GM12878 (cell line): ENCODE measurements around the gene ITSN1. TPM values are rescaled to one million over a fixed set of nuclear protein-coding genes. Genes with fewer than 3 reads are reported as not detected.

Source experiments
- ATAC-seq: fragments of 200-7000 bp; cut with Tn5 transposase; 3 replicates; pipeline ENCODE4 v1.9.1; 2020; ENCODE audit warnings: mild to moderate bottlenecking, moderate library complexity
- BruUV-seq: library from RNA; stranded (reverse); fragments of 400-500 nt; replicated peaks from 2 replicates; lab custom pipeline; 2021; lab: Mats Ljungman, UMichigan
- CTCF ChIA-PET: fragments of 300-600 bp; sonication (Branson Sonifier 250); formaldehyde crosslinking; extraction: SDS; loops from one replicate; lab custom pipeline; 2021; ENCODE audit warnings: inconsistent platforms; lab: Yijun Ruan, JAX
- POLR2A ChIA-PET: fragments of 350-600 bp; formaldehyde crosslinking; extraction: SDS; loops from one replicate; lab custom pipeline; 2021; ENCODE audit warnings: inconsistent platforms; lab: Charles Lee
- RAD21 ChIA-PET: fragments of 300-600 bp; sonication (Branson Sonifier 250); formaldehyde crosslinking; loops from one replicate; lab custom pipeline; 2023; ENCODE audit warnings: antibody characterized with exemption; ENCODE audit not compliant: unreplicated experiment; lab: Charles Lee
- SMC1A ChIA-PET: fragments of 300-600 bp; sonication (Branson Sonifier 250); formaldehyde crosslinking; loops from one replicate; lab custom pipeline; 2023; ENCODE audit not compliant: unreplicated experiment, uncharacterized antibody; lab: Charles Lee
- DNase-seq: peaks from one replicate; pipeline ENCODE4 v3.0.0-alpha.2; 2011; ENCODE audit warnings: low read depth, low spot score
- FAIRE-seq: peaks from 3 replicates; lab custom pipeline; 2011; peaks lifted over from hg19 to GRCh38; lab: Jason Lieb, UNC
- H2AFZ ChIP-seq: 2 replicates; pipeline ENCODE4 v1.6.0; 2011; ENCODE audit warnings: low read depth, low read length, control low read depth; ENCODE audit not compliant: control insufficient read depth
- H3K27ac ChIP-seq: 2 replicates; pipeline ENCODE4 v1.5.1; 2011; ENCODE audit warnings: control low read depth; ENCODE audit not compliant: control insufficient read depth, insufficient read depth
- H3K27me3 ChIP-seq, 2 experiments: replicated peaks in 1 of 2; 2 replicates each; pipeline versions ENCODE4 v1.6.0 to v1.6.1; 2011; ENCODE audit warnings: low read length in 1 of 2; ENCODE audit not compliant: control insufficient read depth in 2 of 2, insufficient read depth in 2 of 2
- H3K36me3 ChIP-seq, 2 experiments: 2 replicates each; pipeline ENCODE4 v1.5.1; 2011; ENCODE audit warnings: low read length in 1 of 2; ENCODE audit not compliant: control insufficient read depth in 2 of 2, insufficient read depth in 2 of 2
- H3K4me1 ChIP-seq: 2 replicates; pipeline ENCODE4 v1.6.1; 2011; ENCODE audit warnings: mild to moderate bottlenecking, low read length, moderate library complexity, mixed read lengths; ENCODE audit not compliant: control insufficient read depth, insufficient read depth
- H3K4me2 ChIP-seq: 2 replicates; pipeline ENCODE4 v1.6.0; 2011; ENCODE audit warnings: control low read depth; ENCODE audit not compliant: control insufficient read depth, insufficient read depth
- H3K4me3 ChIP-seq: fragments of 200-600 bp; sonication (generic); 2 replicates; pipeline ENCODE4 v1.5.1; 2016
- H3K79me2 ChIP-seq: 2 replicates; pipeline ENCODE4 v1.6.0; 2011; ENCODE audit warnings: low read length; ENCODE audit not compliant: control insufficient read depth, insufficient read depth
- H3K9ac ChIP-seq: 2 replicates; pipeline ENCODE4 v1.8.0; 2011; ENCODE audit warnings: low read length, control low read depth, mixed read lengths; ENCODE audit not compliant: control insufficient read depth, insufficient read depth
- H3K9me3 ChIP-seq: replicated peaks from 3 replicates; pipeline ENCODE4 v1.5.1; 2011; ENCODE audit warnings: mild to moderate bottlenecking, low read length; ENCODE audit not compliant: control insufficient read depth, insufficient read depth
- H4K20me1 ChIP-seq: 2 replicates; pipeline ENCODE4 v1.6.0; 2011; ENCODE audit not compliant: control insufficient read depth, insufficient read depth
- ASH2L ChIP-seq: fragments of 300-600, 200-600 bp; sonication (generic); IDR thresholded peaks from 2 replicates; pipeline ENCODE4 v1.6.1; 2017; ENCODE audit warnings: low read depth, mild to moderate bottlenecking, borderline replicate concordance
- ATF2 ChIP-seq: IDR thresholded peaks from 2 replicates; pipeline ENCODE4 v1.6.1; 2012; ENCODE audit warnings: low read length, inconsistent platforms
- BMI1 ChIP-seq: fragments of 450-650 bp; IDR thresholded peaks from 2 replicates; pipeline ENCODE4 v1.6.1; 2016; ENCODE audit warnings: mild to moderate bottlenecking, moderate library complexity, borderline replicate concordance
- IKZF1 ChIP-seq: fragments of 450-650 bp; conservative IDR thresholded peaks from 2 replicates; pipeline ENCODE4 v1.6.1; 2017; ENCODE audit warnings: antibody characterized with exemption, mild to moderate bottlenecking
- IRF5 ChIP-seq: fragments of 450-650 bp; IDR thresholded peaks from 2 replicates; pipeline ENCODE4 v1.6.1; 2017; ENCODE audit warnings: borderline replicate concordance
- LARP7 ChIP-seq: fragments of 450-650 bp; IDR thresholded peaks from 2 replicates; pipeline ENCODE4 v1.6.1; 2017; ENCODE audit warnings: mild to moderate bottlenecking
- MEF2A ChIP-seq: IDR thresholded peaks from 2 replicates; pipeline ENCODE4 v1.6.1; 2011; ENCODE audit warnings: low read depth, mild to moderate bottlenecking, low read length, moderate library complexity; ENCODE audit not compliant: insufficient read depth
- MEF2B ChIP-seq: fragments of 450-650 bp; IDR thresholded peaks from 2 replicates; pipeline ENCODE4 v1.6.1; 2018; ENCODE audit warnings: mild to moderate bottlenecking, moderate library complexity; ENCODE audit not compliant: partially characterized antibody, poor library complexity, severe bottlenecking
- NFYB ChIP-seq: IDR thresholded peaks from 2 replicates; pipeline ENCODE4 v1.6.1; 2011; ENCODE audit warnings: low read depth, mild to moderate bottlenecking, low read length, improper control_type of control experiment, moderate library complexity; ENCODE audit not compliant: insufficient read depth
- PAX8 ChIP-seq: fragments of 450-650 bp; IDR thresholded peaks from 2 replicates; pipeline ENCODE4 v1.6.1; 2017; ENCODE audit warnings: mild to moderate bottlenecking, moderate library complexity
- SMARCA5 ChIP-seq: fragments of 450-650 bp; IDR thresholded peaks from 2 replicates; pipeline ENCODE4 v1.6.1; 2017; ENCODE audit warnings: mild to moderate bottlenecking
- SPI1 ChIP-seq: IDR thresholded peaks from 2 replicates; pipeline ENCODE4 v1.6.1; 2011; ENCODE audit warnings: low read depth, mild to moderate bottlenecking, low read length, moderate library complexity, borderline replicate concordance; ENCODE audit not compliant: insufficient read depth
- WRNIP1 ChIP-seq: IDR thresholded peaks from 2 replicates; pipeline ENCODE4 v1.6.1; 2011; ENCODE audit warnings: low read depth, low read length, improper control_type of control experiment, borderline replicate concordance
- ZNF622 ChIP-seq: fragments of 450-650 bp; IDR thresholded peaks from 2 replicates; pipeline ENCODE4 v1.6.1; 2017; ENCODE audit warnings: mild to moderate bottlenecking, inconsistent platforms
- WGBS: methylation state at CpG from one replicate; pipeline ENCODE4 v1.1.6; 2016; ENCODE audit warnings: low lambda C conversion rate; ENCODE audit not compliant: insufficient replicate concordance, insufficient coverage; ENCODE audit errors: missing lambda C conversion rate; 5-methylcytosine and 5-hydroxymethylcytosine counted together
- in situ Hi-C: fragments of 300-500 bp; cut with MboI; formaldehyde crosslinking; loops from 9 replicates; pipeline ENCODE4 v1.14.3; 2018; ENCODE audit warnings: mixed read lengths
- intact Hi-C: fragments of 100-400 bp; cut with micrococcal nuclease; formaldehyde crosslinking; loops from one replicate; pipeline ENCODE4 v1.14.2; 2022; ENCODE audit not compliant: unreplicated experiment
- polyA plus RNA-seq, 11 experiments: library from polyadenylated mRNA; depleted of rRNA in 4 of 11; unstranded in 6 of 11; stranded (reverse) in 5 of 11; fragments of >200 nt; fragmentation: Nextera tagmentation in 4 of 11; fragmentation: Illumina TruSeq in 1 of 11; extraction: Ambion mirVana in 4 of 11; extraction: Trizol in 1 of 11; gene quantifications; 1 replicate in 1 of 11; 2 replicates in 10 of 11; pipeline versions ENCODE4 v1.2.1 to v1.2.3, GENCODE V29; 2011 to 2016; ENCODE audit warnings: inconsistent platforms in 2 of 11, missing spikeins in 2 of 11, low read depth in 1 of 11
- total RNA-seq, 4 experiments: library from RNA; depleted of rRNA in 3 of 4; stranded (reverse); fragments of >200 nt in 3 of 4; fragmentation: Illumina TruSeq in 1 of 4; extraction: Trizol in 1 of 4; gene quantifications; 2 replicates each; pipeline versions ENCODE4 v1.2.1 to v1.2.3, GENCODE V29; 2013 to 2021
- TF ChIP-seq, protein P1 (sequence below): fragments of 450-650 bp; IDR thresholded peaks from 2 replicates; pipeline ENCODE4 v1.6.1; 2016; ENCODE audit warnings: mild to moderate bottlenecking
- TF ChIP-seq, protein P2 (sequence below): fragments of 450-650 bp; IDR thresholded peaks from 2 replicates; pipeline ENCODE4 v1.6.1; 2017; ENCODE audit warnings: low read depth, mild to moderate bottlenecking, moderate library complexity
- TF ChIP-seq, protein P3 (sequence below): IDR thresholded peaks from 2 replicates; pipeline ENCODE4 v1.6.1; 2011; ENCODE audit warnings: mild to moderate bottlenecking, low read depth, low read length, moderate library complexity; ENCODE audit not compliant: insufficient replicate concordance

Gene ITSN1
- total and polyA plus RNA-seq, 10 of the 15 experiments (the other 5 are each of a cell fraction or from before 2014, with no cell fraction given) = 0.89 to 10.6 (median 4.8) TPM

GRCh38 chr21:33767960-33768359 is 125.7 kb downstream of the ITSN1 start (continued):
- TF ChIP-seq IRF5 (no peak), LARP7 (no peak)

DNA sequence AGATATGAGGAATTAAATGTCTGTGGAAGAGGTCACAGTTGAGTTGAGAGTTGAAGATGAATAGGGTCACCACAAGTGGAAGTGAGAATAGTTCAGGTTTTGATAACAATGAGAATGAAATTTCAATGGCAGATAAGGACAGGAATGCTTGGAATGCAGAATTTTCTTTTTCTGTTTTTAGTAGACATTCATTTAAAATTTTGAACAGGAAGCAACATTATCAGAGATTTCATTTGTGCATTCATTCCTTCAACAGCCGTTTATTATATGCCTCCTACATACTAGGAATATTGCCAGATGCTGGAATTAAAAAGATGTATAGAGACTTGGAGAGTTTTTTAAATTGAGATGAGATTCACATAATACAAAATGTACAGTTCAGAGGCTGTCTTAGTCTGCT is 126.8 kb downstream of the ITSN1 start:
- H3K27me3 ChIP-seq = no peaks in the 10 kb centered on the region
- ChIA-PET SMC1A (no interaction called here), POLR2A (no interaction called here), RAD21 (no interaction called here), CTCF (no interaction called here)
- H3K79me2 ChIP-seq = no peaks in the 10 kb centered on the region
- no peak for FAIRE-seq
- no peaks in the 10 kb centered on the region for H3K4me1 ChIP-seq
- no peak for ATAC-seq
- no peak for DNase-seq
- no peak overlapping the region for H3K4me3 ChIP-seq
- intact Hi-C loops (no loop called here), in situ Hi-C loops (no loop called here)
- no peak overlapping the region for H3K4me2 ChIP-seq
- 0% methylated on average over 1 of the region's 1 CpG for WGBS
- H4K20me1 ChIP-seq = no peaks in the 10 kb centered on the region
- H3K9me3 ChIP-seq = no peaks in the 10 kb centered on the region
- BruUV-seq = no TSS peak
- H3K36me3 ChIP-seq = no peaks in the 10 kb centered on the region; a peak in 1 of 4 replicates
- H2AFZ ChIP-seq = no peak overlapping the region
- no peak overlapping the region for H3K27ac ChIP-seq
- H3K9ac ChIP-seq = no peak overlapping the region
- no peak for TF ChIP-seq SPI1
- no peak for TF ChIP-seq SMARCA5
- TF ChIP-seq MEF2A = no peak
- TF ChIP-seq PAX8 = no peak
- no peak for TF ChIP-seq WRNIP1
- TF ChIP-seq BMI1 = no peak
- no peak for TF ChIP-seq MEF2B
- TF ChIP-seq, protein P1, sequence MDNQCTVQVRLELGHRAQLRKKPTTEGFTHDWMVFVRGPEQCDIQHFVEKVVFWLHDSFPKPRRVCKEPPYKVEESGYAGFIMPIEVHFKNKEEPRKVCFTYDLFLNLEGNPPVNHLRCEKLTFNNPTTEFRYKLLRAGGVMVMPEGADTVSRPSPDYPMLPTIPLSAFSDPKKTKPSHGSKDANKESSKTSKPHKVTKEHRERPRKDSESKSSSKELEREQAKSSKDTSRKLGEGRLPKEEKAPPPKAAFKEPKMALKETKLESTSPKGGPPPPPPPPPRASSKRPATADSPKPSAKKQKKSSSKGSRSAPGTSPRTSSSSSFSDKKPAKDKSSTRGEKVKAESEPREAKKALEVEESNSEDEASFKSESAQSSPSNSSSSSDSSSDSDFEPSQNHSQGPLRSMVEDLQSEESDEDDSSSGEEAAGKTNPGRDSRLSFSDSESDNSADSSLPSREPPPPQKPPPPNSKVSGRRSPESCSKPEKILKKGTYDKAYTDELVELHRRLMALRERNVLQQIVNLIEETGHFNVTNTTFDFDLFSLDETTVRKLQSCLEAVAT = no peak
- no peak for TF ChIP-seq IKZF1
- no peak for TF ChIP-seq ZNF622
- TF ChIP-seq ATF2 = no peak
- TF ChIP-seq, protein P2, sequence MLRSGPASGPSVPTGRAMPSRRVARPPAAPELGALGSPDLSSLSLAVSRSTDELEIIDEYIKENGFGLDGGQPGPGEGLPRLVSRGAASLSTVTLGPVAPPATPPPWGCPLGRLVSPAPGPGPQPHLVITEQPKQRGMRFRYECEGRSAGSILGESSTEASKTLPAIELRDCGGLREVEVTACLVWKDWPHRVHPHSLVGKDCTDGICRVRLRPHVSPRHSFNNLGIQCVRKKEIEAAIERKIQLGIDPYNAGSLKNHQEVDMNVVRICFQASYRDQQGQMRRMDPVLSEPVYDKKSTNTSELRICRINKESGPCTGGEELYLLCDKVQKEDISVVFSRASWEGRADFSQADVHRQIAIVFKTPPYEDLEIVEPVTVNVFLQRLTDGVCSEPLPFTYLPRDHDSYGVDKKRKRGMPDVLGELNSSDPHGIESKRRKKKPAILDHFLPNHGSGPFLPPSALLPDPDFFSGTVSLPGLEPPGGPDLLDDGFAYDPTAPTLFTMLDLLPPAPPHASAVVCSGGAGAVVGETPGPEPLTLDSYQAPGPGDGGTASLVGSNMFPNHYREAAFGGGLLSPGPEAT = no peak
- TF ChIP-seq ASH2L = no peak
- no peak for TF ChIP-seq NFYB
- TF ChIP-seq, protein P3, sequence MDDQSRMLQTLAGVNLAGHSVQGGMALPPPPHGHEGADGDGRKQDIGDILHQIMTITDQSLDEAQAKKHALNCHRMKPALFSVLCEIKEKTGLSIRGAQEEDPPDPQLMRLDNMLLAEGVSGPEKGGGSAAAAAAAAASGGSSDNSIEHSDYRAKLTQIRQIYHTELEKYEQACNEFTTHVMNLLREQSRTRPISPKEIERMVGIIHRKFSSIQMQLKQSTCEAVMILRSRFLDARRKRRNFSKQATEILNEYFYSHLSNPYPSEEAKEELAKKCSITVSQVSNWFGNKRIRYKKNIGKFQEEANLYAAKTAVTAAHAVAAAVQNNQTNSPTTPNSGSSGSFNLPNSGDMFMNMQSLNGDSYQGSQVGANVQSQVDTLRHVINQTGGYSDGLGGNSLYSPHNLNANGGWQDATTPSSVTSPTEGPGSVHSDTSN = no peak
